Stimulated activated CD4-positive, alpha-beta T cell treated with anti-CD3 and anti-CD28 coated beads, Interleukin-1b, Interleukin-23, amount 100 ng/mL, for 4 hours (primary cell): ENCODE data around the gene IGSF10.

ENCODE experiments used
- DNase-seq, 2 donors: peaks; one replicate each; pipeline ENCODE4 v3.0.0-alpha.2; 2020; ENCODE audit warnings: low read depth in 2 of 2

Gene IGSF10

GRCh38 chr3:151419806-151420205 lies 41.1 kb downstream of the IGSF10 start:
- no peak for DNase-seq

GRCh38 chr3:151415289-151415688 lies 45.6 kb downstream of the IGSF10 start:
- DNase-seq: no peak

- DNase-seq: no peak
These were observed 47.9 kb downstream of the IGSF10 start for GRCh38 chr3:151412989-151413388.
